SK-N-SH (cell line): ENCODE data around the gene TFF3. TPM values are rescaled to one million over a fixed set of nuclear protein-coding genes. Genes with fewer than 3 reads are reported as not detected.

Experiments used
- CTCF ChIA-PET: fragments of 300-600, 350-600 bp; formaldehyde crosslinking; extraction: SDS; loops from one replicate; lab custom pipeline; 2021; lab: Yijun Ruan, JAX
- POLR2A ChIA-PET: fragments of 350-600 bp; sonication (Branson Sonifier 250); formaldehyde crosslinking; extraction: SDS; loops from one replicate; lab custom pipeline; 2020; ENCODE audit warnings: antibody characterized with exemption, inconsistent platforms; lab: Yijun Ruan, JAX
- DNase-seq: peaks from one replicate; pipeline ENCODE4 v3.0.0; 2012
- H2AFZ ChIP-seq: fragments of 200-600 bp; sonication (generic); 2 replicates; pipeline ENCODE4 v1.8.1; 2016; ENCODE audit warnings: antibody characterized with exemption, mild to moderate bottlenecking, low read depth
- H3F3A ChIP-seq: fragments of 200-600 bp; sonication (generic); replicated peaks from 2 replicates; pipeline ENCODE3; 2016; ENCODE audit warnings: antibody characterized with exemption, mild to moderate bottlenecking; ENCODE audit not compliant: insufficient read depth
- H3K27ac ChIP-seq, 2 experiments: fragments of 200-500 bp in 1 of 2; fragments of 200-600 bp in 1 of 2; sonication (Bioruptor generic) in 1 of 2; sonication (generic), shearing (Covaris generic) in 1 of 2; 2 replicates each; pipeline versions ENCODE4 v1.5.1 to v1.6.1; 2014 to 2016; ENCODE audit warnings: low read depth in 2 of 2, inconsistent platforms in 1 of 2, low read length in 1 of 2, mild to moderate bottlenecking in 1 of 2, mixed read lengths in 1 of 2
- H3K27me3 ChIP-seq: fragments of 200-600 bp; sonication (generic), shearing (Covaris generic); 2 replicates; pipeline ENCODE4 v1.6.1; 2016; ENCODE audit warnings: mixed run types; ENCODE audit not compliant: insufficient read depth
- H3K36me3 ChIP-seq, 2 experiments: fragments of 200-500 bp in 1 of 2; fragments of 200-600 bp in 1 of 2; sonication (Bioruptor generic) in 1 of 2; sonication (generic) in 1 of 2; replicated peaks in 1 of 2; 2 replicates each; pipeline versions ENCODE3 to v1.5.1; 2014 to 2016; ENCODE audit warnings: low read length in 1 of 2, mild to moderate bottlenecking in 1 of 2; ENCODE audit not compliant: insufficient read depth in 2 of 2, control insufficient read depth in 1 of 2
- H3K4me1 ChIP-seq, 2 experiments: fragments of 200-500 bp in 1 of 2; fragments of 200-600 bp in 1 of 2; sonication (Bioruptor generic) in 1 of 2; sonication (generic), shearing (Covaris generic) in 1 of 2; 2 replicates each; pipeline versions ENCODE4 v1.5.1 to v1.6.1; 2014 to 2016; ENCODE audit warnings: low read depth in 1 of 2, low read length in 1 of 2, mixed run types in 1 of 2; ENCODE audit not compliant: insufficient read depth in 2 of 2, control insufficient read depth in 1 of 2
- H3K4me2 ChIP-seq: fragments of 200-600 bp; sonication (generic), shearing (Covaris generic); 2 replicates; pipeline ENCODE4 v1.6.1; 2017; ENCODE audit warnings: mixed run types
- H3K4me3 ChIP-seq, 2 experiments: fragments of 200-500 bp in 1 of 2; fragments of 200-600 bp in 1 of 2; sonication (Bioruptor generic) in 1 of 2; sonication (generic), shearing (Covaris generic) in 1 of 2; 2 replicates each; pipeline versions ENCODE4 v1.5.1 to v1.8.1; 2014 to 2016; ENCODE audit warnings: low read depth in 2 of 2, inconsistent platforms in 1 of 2, low read length in 1 of 2, mild to moderate bottlenecking in 1 of 2, mixed read lengths in 1 of 2, moderate library complexity in 1 of 2
- H3K79me2 ChIP-seq: fragments of 200-600 bp; sonication (generic); 2 replicates; pipeline ENCODE4 v1.8.1; 2017; ENCODE audit warnings: mild to moderate bottlenecking; ENCODE audit not compliant: insufficient read depth
- H3K9ac ChIP-seq: fragments of 200-600 bp; sonication (generic); 2 replicates; pipeline ENCODE4 v1.6.1; 2017; ENCODE audit warnings: mixed run types
- H3K9me2 ChIP-seq: fragments of 200-600 bp; sonication (generic); 2 replicates; pipeline ENCODE4 v1.6.1; 2017; ENCODE audit warnings: mixed run types
- H3K9me3 ChIP-seq: fragments of 200-600 bp; sonication (generic); 2 replicates; pipeline ENCODE4 v1.6.1; 2017; ENCODE audit warnings: mixed run types, mild to moderate bottlenecking, moderate library complexity
- H4K20me1 ChIP-seq: fragments of 200-600 bp; sonication (generic); 2 replicates; pipeline ENCODE4 v1.6.1; 2017; ENCODE audit warnings: mild to moderate bottlenecking, mixed run types; ENCODE audit not compliant: insufficient read depth
- CHD2 ChIP-seq: fragments of 150-350 bp; IDR thresholded peaks from 2 replicates; pipeline ENCODE4 v1.6.1; 2018; ENCODE audit warnings: low read length; ENCODE audit not compliant: partially characterized antibody
- FOXJ3 ChIP-seq: sonication (generic); formaldehyde crosslinking; IDR thresholded peaks from 2 replicates; pipeline ENCODE4 v1.5.1; 2020; ENCODE audit warnings: mild to moderate bottlenecking, missing genetic modification reagents
- RXRA ChIP-seq: IDR thresholded peaks from 2 replicates; pipeline ENCODE4 v1.4.0; 2012; ENCODE audit warnings: low read depth, mild to moderate bottlenecking, borderline replicate concordance
- SIN3A ChIP-seq: IDR thresholded peaks from 2 replicates; pipeline ENCODE4 v1.6.1; 2012; ENCODE audit warnings: low read depth, mild to moderate bottlenecking, low read length, moderate library complexity, borderline replicate concordance
- TAF1 ChIP-seq: IDR thresholded peaks from 2 replicates; pipeline ENCODE4 v1.6.1; 2012; ENCODE audit warnings: low read depth, mild to moderate bottlenecking, low read length, moderate library complexity, borderline replicate concordance
- TEAD4 ChIP-seq: IDR thresholded peaks from 2 replicates; pipeline ENCODE4 v1.4.0; 2012; ENCODE audit warnings: mild to moderate bottlenecking, borderline replicate concordance; ENCODE audit not compliant: insufficient read depth
- USF1 ChIP-seq: IDR thresholded peaks from 2 replicates; pipeline ENCODE4 v1.4.0; 2012; ENCODE audit warnings: low read depth, borderline replicate concordance
- WGBS: methylation state at CpG from one replicate; pipeline ENCODE4 v1.1.6; 2017; ENCODE audit warnings: low lambda C conversion rate; 5-methylcytosine and 5-hydroxymethylcytosine counted together
- polyA plus RNA-seq, 3 experiments: library from polyadenylated mRNA; depleted of rRNA; stranded (reverse); fragments of >200 nt; gene quantifications; 2 replicates each; pipeline ENCODE4 v1.2.3, GENCODE V29; 2012
- TF ChIP-seq, protein P1 (sequence below): IDR thresholded peaks from 2 replicates; pipeline ENCODE4; 2012

Gene TFF3
- polyA plus RNA-seq, 1 of the 3 experiments (the other 2 are of a cell fraction) = not detected

- TF ChIP-seq SIN3A = no peak
- TF ChIP-seq, protein P1, sequence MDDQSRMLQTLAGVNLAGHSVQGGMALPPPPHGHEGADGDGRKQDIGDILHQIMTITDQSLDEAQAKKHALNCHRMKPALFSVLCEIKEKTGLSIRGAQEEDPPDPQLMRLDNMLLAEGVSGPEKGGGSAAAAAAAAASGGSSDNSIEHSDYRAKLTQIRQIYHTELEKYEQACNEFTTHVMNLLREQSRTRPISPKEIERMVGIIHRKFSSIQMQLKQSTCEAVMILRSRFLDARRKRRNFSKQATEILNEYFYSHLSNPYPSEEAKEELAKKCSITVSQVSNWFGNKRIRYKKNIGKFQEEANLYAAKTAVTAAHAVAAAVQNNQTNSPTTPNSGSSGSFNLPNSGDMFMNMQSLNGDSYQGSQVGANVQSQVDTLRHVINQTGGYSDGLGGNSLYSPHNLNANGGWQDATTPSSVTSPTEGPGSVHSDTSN = no peak
- Histone ChIP-seq H3K9me2 (no peaks in the 10 kb centered on the region), H3K79me2 (no peaks in the 10 kb centered on the region), H3F3A (no peaks in the 10 kb centered on the region), H3K4me1 (no peaks in the 10 kb centered on the region), H3K4me3 (no peak overlapping the region), H3K9me3 (no peaks in the 10 kb centered on the region; the same call in 1 of the 2 replicates), H4K20me1 (no peaks in the 10 kb centered on the region), H3K27me3 (no peaks in the 10 kb centered on the region), H3K27ac (no peak overlapping the region), H2AFZ (no peak overlapping the region), H3K4me2 (no peak overlapping the region), H3K9ac (no peak overlapping the region), H3K36me3 (no peaks in the 10 kb centered on the region)
- POLR2A ChIA-PET = no interaction called here
- WGBS = 19% methylated on average over 5 of the region's 5 CpGs
- CTCF ChIA-PET = no interaction called here
- no peak for DNase-seq
These were observed 38.4 kb upstream of the TFF3 start for GRCh38 chr21:42353623-42354022.

- H3K4me2 ChIP-seq = no peak overlapping the region
- no peak for TF ChIP-seq RXRA
- no peak for TF ChIP-seq CHD2
- TF ChIP-seq USF1 = no peak
- no peak for TF ChIP-seq TAF1
- TF ChIP-seq, protein P1 = no peak
- TF ChIP-seq FOXJ3 = no peak
- no peak for TF ChIP-seq TEAD4
- no peak overlapping the region for H2AFZ ChIP-seq
- DNase-seq = no peak
- H4K20me1 ChIP-seq = no peaks in the 10 kb centered on the region
- no peak overlapping the region for H3K4me3 ChIP-seq
- ChIA-PET CTCF (no interaction called here), POLR2A (no interaction called here)
- no peaks in the 10 kb centered on the region for H3K36me3 ChIP-seq
- H3F3A ChIP-seq = no peaks in the 10 kb centered on the region
- no peaks in the 10 kb centered on the region for H3K79me2 ChIP-seq
- H3K9me3 ChIP-seq = no peaks in the 10 kb centered on the region; the same call in 1 of the 2 replicates
- H3K4me1 ChIP-seq = no peaks in the 10 kb centered on the region
- no peak overlapping the region for H3K27ac ChIP-seq
- no peaks in the 10 kb centered on the region for H3K9me2 ChIP-seq
- WGBS = 40% methylated on average over 13 of the region's 14 CpGs
- H3K9ac ChIP-seq = no peak overlapping the region
- H3K27me3 ChIP-seq = no peaks in the 10 kb centered on the region
These were observed 37.4 kb upstream of the TFF3 start for GRCh38 chr21:42352441-42353095.
